Osteoblast (primary cell): ENCODE measurements around the gene ANKRD13C. TPM values are rescaled to one million over a fixed set of nuclear protein-coding genes. Genes with fewer than 3 reads are reported as not detected.

Experiments
- DNase-seq: peaks from one replicate; pipeline ENCODE4 v3.0.0; 2011; ENCODE audit warnings: low spot score, mixed read lengths; ENCODE audit not compliant: insufficient read length; ENCODE audit errors: missing footprints
- H2AFZ ChIP-seq: 2 replicates; pipeline ENCODE4 v1.6.0; 2011; ENCODE audit warnings: mild to moderate bottlenecking, low read length
- H3K27ac ChIP-seq: 2 replicates; pipeline ENCODE4 v1.5.1; 2011; ENCODE audit warnings: mild to moderate bottlenecking, low read depth, low read length, moderate library complexity
- H3K27me3 ChIP-seq: 2 replicates; pipeline ENCODE4 v1.6.0; 2012; ENCODE audit warnings: mild to moderate bottlenecking, control low read depth, inconsistent platforms, low read length, moderate library complexity; ENCODE audit not compliant: insufficient read depth
- H3K36me3 ChIP-seq: 2 replicates; pipeline ENCODE4 v1.5.1; 2011; ENCODE audit warnings: mild to moderate bottlenecking, low read length, control low read depth, moderate library complexity; ENCODE audit not compliant: insufficient read depth
- H3K4me1 ChIP-seq: 2 replicates; pipeline ENCODE4 v1.5.1; 2011; ENCODE audit warnings: mild to moderate bottlenecking, low read length, control low read depth, moderate library complexity; ENCODE audit not compliant: insufficient read depth
- H3K4me2 ChIP-seq: 2 replicates; pipeline ENCODE4 v1.6.0; 2011; ENCODE audit warnings: mild to moderate bottlenecking, low read length; ENCODE audit not compliant: insufficient read depth
- H3K4me3 ChIP-seq: fragments of 200-600 bp; sonication (generic); 3 replicates; pipeline ENCODE4 v1.5.1; 2012; ENCODE audit warnings: mild to moderate bottlenecking, low read length, inconsistent platforms; ENCODE audit not compliant: insufficient read depth
- H3K79me2 ChIP-seq: 2 replicates; pipeline ENCODE4 v1.6.0; 2012; ENCODE audit warnings: mild to moderate bottlenecking, low read length, control low read depth, inconsistent platforms; ENCODE audit not compliant: insufficient read depth
- H3K9me3 ChIP-seq: 2 replicates; pipeline ENCODE4 v1.5.1; 2011; ENCODE audit warnings: low read depth, low read length, control low read depth
- H4K20me1 ChIP-seq: 2 replicates; pipeline ENCODE4 v1.6.0; 2012; ENCODE audit warnings: mild to moderate bottlenecking, low read length, control low read depth; ENCODE audit not compliant: insufficient read depth
- CTCF ChIP-seq: IDR thresholded peaks from 2 replicates; pipeline ENCODE4 v1.5.1; 2011; ENCODE audit warnings: mild to moderate bottlenecking, low read depth, low read length, moderate library complexity; ENCODE audit errors: extremely low read depth
- total RNA-seq: library from RNA; depleted of rRNA; stranded (reverse); fragments of >200 nt; gene quantifications from 2 replicates; pipeline ENCODE4 v1.2.3, GENCODE V29; 2012

The ANKRD13C gene
- total RNA-seq, 1 donor = 39.1 TPM

- Histone ChIP-seq H3K79me2 (peaks cover 58% of the 10 kb centered on the region), H3K36me3 (peaks cover 7% of the 10 kb centered on the region), H3K4me2 (no peak overlapping the region), H3K4me1 (peaks cover 14% of the 10 kb centered on the region), H3K4me3 (no peak overlapping the region), H3K27ac (no peak overlapping the region), H3K27me3 (no peaks in the 10 kb centered on the region), H4K20me1 (peaks cover 20% of the 10 kb centered on the region), H3K9me3 (no peaks in the 10 kb centered on the region), H2AFZ (no peak overlapping the region)
- no peak for TF ChIP-seq CTCF
- no peak for DNase-seq
Observed at GRCh38 chr1:70324683-70325082, 29.8 kb downstream of the ANKRD13C start.

GRCh38 chr1:70319750-70320149 lies 34.8 kb downstream of the ANKRD13C start:
- peaks cover 12% of the 10 kb centered on the region for H3K36me3 ChIP-seq
- no peak for DNase-seq
- H3K4me1 ChIP-seq = peaks cover 12% of the 10 kb centered on the region
- no peak for TF ChIP-seq CTCF
- H3K27ac ChIP-seq = peak overlapping the region; percentile 67
- peak overlapping the region; percentile 57 for H3K4me2 ChIP-seq
- no peak overlapping the region for H3K4me3 ChIP-seq
- H3K9me3 ChIP-seq = no peaks in the 10 kb centered on the region
- H3K79me2 ChIP-seq = peaks cover 65% of the 10 kb centered on the region
- no peaks in the 10 kb centered on the region for H3K27me3 ChIP-seq
- peaks cover 4% of the 10 kb centered on the region for H4K20me1 ChIP-seq
- H2AFZ ChIP-seq = no peak overlapping the region

- Histone ChIP-seq H3K4me1 (peaks cover 12% of the 10 kb centered on the region), H3K36me3 (peaks cover 11% of the 10 kb centered on the region), H3K27me3 (no peaks in the 10 kb centered on the region), H3K4me3 (no peak overlapping the region), H2AFZ (no peak overlapping the region), H3K4me2 (no peak overlapping the region), H3K9me3 (no peaks in the 10 kb centered on the region), H4K20me1 (peaks cover 2% of the 10 kb centered on the region), H3K27ac (no peak overlapping the region), H3K79me2 (peaks cover 58% of the 10 kb centered on the region)
- no peak for DNase-seq
- TF ChIP-seq CTCF = no peak
Observed at GRCh38 chr1:70318191-70318590, 36.3 kb downstream of the ANKRD13C start.

- H4K20me1 ChIP-seq = no peaks in the 10 kb centered on the region
- no peak overlapping the region for H3K4me3 ChIP-seq
- H3K4me1 ChIP-seq = peaks cover 12% of the 10 kb centered on the region
- no peaks in the 10 kb centered on the region for H3K9me3 ChIP-seq
- no peak overlapping the region for H3K27ac ChIP-seq
- no peak for DNase-seq
- peaks cover 48% of the 10 kb centered on the region for H3K79me2 ChIP-seq
- TF ChIP-seq CTCF = no peak
- H3K27me3 ChIP-seq = no peaks in the 10 kb centered on the region
- peaks cover 8% of the 10 kb centered on the region for H3K36me3 ChIP-seq
- H3K4me2 ChIP-seq = no peak overlapping the region
- H2AFZ ChIP-seq = no peak overlapping the region
Observed at GRCh38 chr1:70317087-70317486, 37.4 kb downstream of the ANKRD13C start.
